Osteoblast (primary cell): ENCODE measurements around the gene SLC35F4. TPM values are rescaled to one million over a fixed set of nuclear protein-coding genes. Genes with fewer than 3 reads are reported as not detected.

ENCODE experiments used
- DNase-seq: peaks from one replicate; pipeline ENCODE4 v3.0.0; 2011; ENCODE audit warnings: low spot score, mixed read lengths; ENCODE audit not compliant: insufficient read length; ENCODE audit errors: missing footprints
- H2AFZ ChIP-seq: 2 replicates; pipeline ENCODE4 v1.6.0; 2011; ENCODE audit warnings: mild to moderate bottlenecking, low read length
- H3K27ac ChIP-seq: 2 replicates; pipeline ENCODE4 v1.5.1; 2011; ENCODE audit warnings: mild to moderate bottlenecking, low read depth, low read length, moderate library complexity
- H3K27me3 ChIP-seq: 2 replicates; pipeline ENCODE4 v1.6.0; 2012; ENCODE audit warnings: mild to moderate bottlenecking, control low read depth, inconsistent platforms, low read length, moderate library complexity; ENCODE audit not compliant: insufficient read depth
- H3K36me3 ChIP-seq: 2 replicates; pipeline ENCODE4 v1.5.1; 2011; ENCODE audit warnings: mild to moderate bottlenecking, low read length, control low read depth, moderate library complexity; ENCODE audit not compliant: insufficient read depth
- H3K4me1 ChIP-seq: 2 replicates; pipeline ENCODE4 v1.5.1; 2011; ENCODE audit warnings: mild to moderate bottlenecking, low read length, control low read depth, moderate library complexity; ENCODE audit not compliant: insufficient read depth
- H3K4me2 ChIP-seq: 2 replicates; pipeline ENCODE4 v1.6.0; 2011; ENCODE audit warnings: mild to moderate bottlenecking, low read length; ENCODE audit not compliant: insufficient read depth
- H3K4me3 ChIP-seq: fragments of 200-600 bp; sonication (generic); 3 replicates; pipeline ENCODE4 v1.5.1; 2012; ENCODE audit warnings: mild to moderate bottlenecking, low read length, inconsistent platforms; ENCODE audit not compliant: insufficient read depth
- H3K79me2 ChIP-seq: 2 replicates; pipeline ENCODE4 v1.6.0; 2012; ENCODE audit warnings: mild to moderate bottlenecking, low read length, control low read depth, inconsistent platforms; ENCODE audit not compliant: insufficient read depth
- H3K9me3 ChIP-seq: 2 replicates; pipeline ENCODE4 v1.5.1; 2011; ENCODE audit warnings: low read depth, low read length, control low read depth
- H4K20me1 ChIP-seq: 2 replicates; pipeline ENCODE4 v1.6.0; 2012; ENCODE audit warnings: mild to moderate bottlenecking, low read length, control low read depth; ENCODE audit not compliant: insufficient read depth
- total RNA-seq: library from RNA; depleted of rRNA; stranded (reverse); fragments of >200 nt; gene quantifications from 2 replicates; pipeline ENCODE4 v1.2.3, GENCODE V29; 2012
- TF ChIP-seq, protein P1 (sequence below): IDR thresholded peaks from 2 replicates; pipeline ENCODE4 v1.5.1; 2011; ENCODE audit warnings: mild to moderate bottlenecking, low read depth, low read length, moderate library complexity; ENCODE audit errors: extremely low read depth

Gene SLC35F4
- total RNA-seq, 1 donor, result not detected

DNA sequence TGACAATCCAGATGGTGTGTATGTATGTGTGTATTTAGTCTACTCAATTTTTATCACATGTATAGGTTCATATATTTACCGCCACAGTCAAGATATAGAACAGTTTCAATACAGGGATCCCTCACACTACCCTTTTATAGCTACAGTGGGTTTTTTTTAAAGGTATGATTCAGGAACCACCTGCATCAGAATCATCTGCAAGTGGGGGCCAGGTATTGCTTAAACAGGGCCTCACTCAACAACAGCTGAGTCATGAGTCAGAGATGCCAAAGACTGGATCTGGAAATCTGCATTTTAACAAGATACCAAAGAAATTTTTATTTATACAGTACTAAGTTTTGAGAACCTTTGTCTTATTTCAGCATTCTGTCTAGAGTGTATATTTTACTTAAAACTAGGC lies 117.6 kb downstream of the SLC35F4 start:
- TF ChIP-seq, protein P1, sequence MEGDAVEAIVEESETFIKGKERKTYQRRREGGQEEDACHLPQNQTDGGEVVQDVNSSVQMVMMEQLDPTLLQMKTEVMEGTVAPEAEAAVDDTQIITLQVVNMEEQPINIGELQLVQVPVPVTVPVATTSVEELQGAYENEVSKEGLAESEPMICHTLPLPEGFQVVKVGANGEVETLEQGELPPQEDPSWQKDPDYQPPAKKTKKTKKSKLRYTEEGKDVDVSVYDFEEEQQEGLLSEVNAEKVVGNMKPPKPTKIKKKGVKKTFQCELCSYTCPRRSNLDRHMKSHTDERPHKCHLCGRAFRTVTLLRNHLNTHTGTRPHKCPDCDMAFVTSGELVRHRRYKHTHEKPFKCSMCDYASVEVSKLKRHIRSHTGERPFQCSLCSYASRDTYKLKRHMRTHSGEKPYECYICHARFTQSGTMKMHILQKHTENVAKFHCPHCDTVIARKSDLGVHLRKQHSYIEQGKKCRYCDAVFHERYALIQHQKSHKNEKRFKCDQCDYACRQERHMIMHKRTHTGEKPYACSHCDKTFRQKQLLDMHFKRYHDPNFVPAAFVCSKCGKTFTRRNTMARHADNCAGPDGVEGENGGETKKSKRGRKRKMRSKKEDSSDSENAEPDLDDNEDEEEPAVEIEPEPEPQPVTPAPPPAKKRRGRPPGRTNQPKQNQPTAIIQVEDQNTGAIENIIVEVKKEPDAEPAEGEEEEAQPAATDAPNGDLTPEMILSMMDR, result no peak
- H3K4me3 ChIP-seq, result no peak overlapping the region
- no peak overlapping the region for H3K27ac ChIP-seq
- no peak overlapping the region for H3K4me2 ChIP-seq
- H4K20me1 ChIP-seq, result no peaks in the 10 kb centered on the region
- no peak for DNase-seq
- no peaks in the 10 kb centered on the region for H3K36me3 ChIP-seq
- H2AFZ ChIP-seq, result no peak overlapping the region
- peaks cover 4% of the 10 kb centered on the region for H3K4me1 ChIP-seq
- H3K79me2 ChIP-seq, result no peaks in the 10 kb centered on the region
- no peaks in the 10 kb centered on the region for H3K27me3 ChIP-seq
- H3K9me3 ChIP-seq, result no peaks in the 10 kb centered on the region

- H3K27me3 ChIP-seq, result no peaks in the 10 kb centered on the region
- no peak overlapping the region for H3K27ac ChIP-seq
- H3K36me3 ChIP-seq, result no peaks in the 10 kb centered on the region
- no peak overlapping the region for H3K4me2 ChIP-seq
- H3K4me1 ChIP-seq, result peaks cover 4% of the 10 kb centered on the region
- no peak for DNase-seq
- H4K20me1 ChIP-seq, result no peaks in the 10 kb centered on the region
- no peak overlapping the region for H2AFZ ChIP-seq
- no peak overlapping the region for H3K4me3 ChIP-seq
- H3K9me3 ChIP-seq, result no peaks in the 10 kb centered on the region
- H3K79me2 ChIP-seq, result no peaks in the 10 kb centered on the region
- TF ChIP-seq, protein P1, result no peak
These were observed 118.9 kb downstream of the SLC35F4 start for GRCh38 chr14:57747036-57747435.

DNA sequence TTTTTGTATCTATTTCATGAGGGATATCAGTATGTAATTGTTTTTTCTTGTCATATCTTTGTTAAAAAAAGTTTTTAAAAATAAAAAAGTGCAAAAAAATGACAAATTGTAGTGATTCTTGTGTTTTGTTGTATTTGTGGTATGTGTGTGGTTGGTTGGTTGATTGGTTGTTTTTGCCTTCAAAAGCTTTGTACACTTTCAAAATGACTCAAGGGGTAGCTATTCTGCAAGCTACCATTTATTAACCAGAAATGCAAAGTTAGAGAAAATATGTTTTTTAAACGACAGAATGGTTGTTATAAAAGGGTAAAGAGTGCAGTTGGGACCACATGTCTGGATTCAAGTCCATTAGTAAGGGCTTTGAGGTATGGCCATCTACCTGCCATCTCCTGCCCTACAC lies 119.3 kb downstream of the SLC35F4 start:
- Histone ChIP-seq H3K4me3 (no peak overlapping the region), H3K79me2 (no peaks in the 10 kb centered on the region), H3K4me2 (no peak overlapping the region), H2AFZ (no peak overlapping the region), H3K27me3 (no peaks in the 10 kb centered on the region), H4K20me1 (no peaks in the 10 kb centered on the region), H3K9me3 (no peaks in the 10 kb centered on the region), H3K27ac (no peak overlapping the region), H3K36me3 (no peaks in the 10 kb centered on the region), H3K4me1 (peaks cover 4% of the 10 kb centered on the region)
- TF ChIP-seq, protein P1, result no peak
- no peak for DNase-seq

- no peak overlapping the region for H3K4me3 ChIP-seq
- no peak overlapping the region for H2AFZ ChIP-seq
- no peaks in the 10 kb centered on the region for H3K36me3 ChIP-seq
- no peaks in the 10 kb centered on the region for H4K20me1 ChIP-seq
- no peak overlapping the region for H3K4me2 ChIP-seq
- H3K27ac ChIP-seq, result no peak overlapping the region
- DNase-seq, result no peak
- no peaks in the 10 kb centered on the region for H3K9me3 ChIP-seq
- H3K4me1 ChIP-seq, result no peaks in the 10 kb centered on the region
- TF ChIP-seq, protein P1, result no peak
- H3K79me2 ChIP-seq, result no peaks in the 10 kb centered on the region
- no peaks in the 10 kb centered on the region for H3K27me3 ChIP-seq
These were observed 126.4 kb downstream of the SLC35F4 start for GRCh38 chr14:57739516-57739915.
